HG03139 (cell line): ENCODE results near the gene RNF149.
"Not testable (repeated sequence)": the region's sequence is repeated elsewhere in the genome, so short reads cannot be mapped to it uniquely, and the experiment has no call there.

Experiments
- ATAC-seq: cut with Tn5 transposase; IDR thresholded peaks from one replicate; pipeline ENCODE4 v1.9.1; 2021; ENCODE audit not compliant: unreplicated experiment

RNF149 gene

DNA sequence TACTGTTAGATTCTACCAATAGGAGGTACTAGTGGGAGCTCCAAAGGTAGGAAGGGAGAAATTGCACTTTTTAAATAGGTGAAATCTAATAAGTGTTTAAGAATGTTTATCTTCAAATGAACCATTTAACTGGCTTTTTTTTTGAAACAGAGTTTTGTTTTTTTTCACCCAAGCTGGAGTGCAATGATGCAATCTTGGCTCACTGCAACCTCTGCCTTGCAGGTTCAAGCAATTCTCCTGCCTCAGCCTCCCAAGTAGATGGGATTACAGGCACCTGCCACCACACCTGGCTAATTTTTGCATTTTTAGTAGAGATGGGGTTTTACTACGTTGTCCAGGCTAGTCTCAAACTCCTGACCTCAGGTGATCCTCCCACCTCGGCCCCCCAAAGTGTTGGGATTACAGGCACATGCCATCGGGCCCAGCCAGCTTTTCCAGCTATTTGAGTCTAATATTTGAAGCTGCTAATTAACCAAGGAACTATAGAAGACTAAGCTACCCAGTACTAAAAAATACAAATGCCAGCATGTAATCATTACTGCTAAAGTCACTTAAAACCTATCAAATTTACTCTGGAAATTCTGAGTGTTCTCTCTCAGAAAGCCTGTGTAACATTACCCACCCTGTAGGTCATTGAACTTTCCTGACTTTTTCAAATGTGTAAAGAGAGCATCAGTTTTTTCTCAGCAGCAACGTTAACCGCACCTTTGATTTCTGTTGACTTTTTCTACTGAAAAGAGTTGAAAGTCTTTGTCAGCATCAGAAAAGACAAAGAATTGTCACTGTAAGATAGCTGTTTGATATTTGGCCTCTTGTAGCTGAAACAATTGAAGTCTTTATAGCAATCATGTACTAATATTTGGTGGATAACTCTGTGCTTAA lies 24.6 kb upstream of the RNF149 start:
- ATAC-seq: no peak

DNA sequence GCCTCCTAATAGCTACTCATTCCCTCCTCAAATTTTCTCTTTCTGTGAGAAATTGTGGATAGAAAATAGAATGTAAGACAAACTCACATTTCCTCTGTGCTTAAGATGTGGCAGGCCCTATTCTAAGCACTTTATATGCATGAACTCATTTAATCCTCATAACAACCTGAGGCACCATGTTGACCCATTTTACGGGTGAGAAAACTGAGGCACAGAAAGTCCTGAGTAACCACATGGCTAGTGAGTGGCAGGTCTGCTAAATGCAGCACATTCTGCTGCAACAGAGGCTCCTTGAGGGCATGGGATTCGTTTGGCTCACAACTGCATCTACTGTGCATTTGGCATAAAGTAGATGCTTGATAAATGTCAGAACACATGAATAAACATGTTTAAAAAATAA lies 22.7 kb upstream of the RNF149 start:
- ATAC-seq: no peak

GRCh38 chr2:101330253-101330933 lies 21.9 kb upstream of the RNF149 start:
- ATAC-seq: no peak

DNA sequence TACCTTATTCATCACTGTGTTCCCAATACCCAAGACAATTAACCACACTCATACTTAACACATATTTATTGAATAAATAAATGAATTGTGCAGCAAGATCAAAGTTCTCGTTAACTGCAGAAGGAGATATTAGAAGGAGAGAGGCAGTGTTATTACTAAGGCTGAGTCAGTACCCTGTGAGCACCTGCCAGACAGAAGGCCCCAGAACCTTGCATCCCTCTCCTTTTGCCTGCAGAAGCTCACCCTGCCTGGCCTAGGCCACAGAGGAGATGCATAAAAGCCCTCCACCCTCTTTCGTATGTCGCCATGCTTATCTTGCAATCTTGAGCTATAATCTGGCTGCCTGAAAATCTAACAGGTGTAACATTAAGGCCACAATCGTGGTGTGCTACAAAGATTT lies 20.5 kb upstream of the RNF149 start:
- no peak for ATAC-seq

DNA sequence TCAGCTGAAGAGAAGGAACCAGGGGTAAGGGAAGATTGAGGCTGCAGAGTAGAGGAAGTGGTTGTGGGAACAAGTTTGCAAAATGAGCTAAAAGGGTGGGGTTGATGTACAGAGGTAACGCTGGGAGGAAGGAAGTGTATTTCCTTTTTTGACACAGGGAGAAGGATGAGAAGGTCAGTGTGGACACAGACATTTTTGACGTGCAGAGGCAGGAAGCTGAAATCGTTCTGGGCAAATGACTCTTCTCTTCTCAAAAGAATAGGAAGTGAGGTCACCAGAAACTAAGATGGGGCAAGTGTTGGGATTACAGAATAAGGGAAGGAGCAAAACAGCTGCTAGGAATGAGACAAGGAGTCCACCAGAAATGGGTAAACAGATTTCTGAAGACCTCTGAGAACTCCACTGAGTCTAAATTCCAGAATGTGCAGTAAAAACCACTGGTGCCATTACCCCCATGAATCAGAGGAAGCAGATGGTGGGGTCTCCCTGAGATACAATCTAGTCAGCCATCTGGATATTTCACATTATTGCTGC lies 20.0 kb upstream of the RNF149 start:
- peak; percentile 77 for ATAC-seq

DNA sequence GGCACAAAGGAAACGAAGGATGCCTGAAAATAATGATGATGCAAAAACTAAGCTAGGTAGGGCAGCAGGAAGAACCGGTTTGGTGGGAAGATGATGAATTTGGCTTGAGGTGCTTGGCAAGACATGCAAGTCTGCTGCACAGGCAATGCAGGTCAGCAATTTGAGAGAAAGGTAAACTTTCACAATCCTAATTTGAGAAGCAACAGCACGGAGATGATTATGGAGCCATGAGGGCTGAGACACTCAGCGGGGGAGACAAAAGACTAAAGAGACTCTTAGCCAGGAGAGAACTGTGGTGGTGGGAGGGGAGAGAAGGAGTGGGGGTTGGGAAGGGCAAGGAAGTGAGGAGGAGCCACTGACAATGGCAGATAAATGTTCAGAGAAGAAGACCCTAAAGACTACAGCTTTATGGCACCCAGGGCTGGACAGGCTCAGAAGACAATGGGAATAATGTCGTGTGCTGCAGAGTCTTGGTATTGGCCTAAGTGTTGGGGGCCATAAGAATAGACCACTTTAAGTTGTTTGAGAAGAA lies 19.4 kb upstream of the RNF149 start:
- ATAC-seq: peak; percentile 15

- no peak for ATAC-seq
These were observed 16.9 kb upstream of the RNF149 start for GRCh38 chr2:101325425-101325824.

GRCh38 chr2:101316568-101316967 lies 8.1 kb upstream of the RNF149 start:
- not testable (repeated sequence) for ATAC-seq

DNA sequence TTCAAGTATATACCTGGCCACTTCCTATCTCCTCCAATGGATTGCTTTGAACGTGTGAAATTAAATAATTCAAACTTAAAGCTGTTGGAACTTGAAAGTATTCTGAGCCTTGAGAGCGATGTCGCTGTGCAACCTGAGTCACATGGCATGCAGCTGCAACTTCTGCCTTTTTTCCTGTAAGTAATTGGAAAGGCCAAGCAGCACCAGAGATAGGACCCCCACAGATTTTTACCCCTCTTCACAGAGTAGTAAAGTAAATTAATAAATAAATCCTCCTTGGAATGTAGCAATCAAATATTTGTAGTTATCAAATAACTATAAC lies 3.2 kb upstream of the RNF149 start:
- ATAC-seq: no peak

- no peak for ATAC-seq
These were observed 2.6 kb upstream of the RNF149 start for GRCh38 chr2:101310834-101311695.

DNA sequence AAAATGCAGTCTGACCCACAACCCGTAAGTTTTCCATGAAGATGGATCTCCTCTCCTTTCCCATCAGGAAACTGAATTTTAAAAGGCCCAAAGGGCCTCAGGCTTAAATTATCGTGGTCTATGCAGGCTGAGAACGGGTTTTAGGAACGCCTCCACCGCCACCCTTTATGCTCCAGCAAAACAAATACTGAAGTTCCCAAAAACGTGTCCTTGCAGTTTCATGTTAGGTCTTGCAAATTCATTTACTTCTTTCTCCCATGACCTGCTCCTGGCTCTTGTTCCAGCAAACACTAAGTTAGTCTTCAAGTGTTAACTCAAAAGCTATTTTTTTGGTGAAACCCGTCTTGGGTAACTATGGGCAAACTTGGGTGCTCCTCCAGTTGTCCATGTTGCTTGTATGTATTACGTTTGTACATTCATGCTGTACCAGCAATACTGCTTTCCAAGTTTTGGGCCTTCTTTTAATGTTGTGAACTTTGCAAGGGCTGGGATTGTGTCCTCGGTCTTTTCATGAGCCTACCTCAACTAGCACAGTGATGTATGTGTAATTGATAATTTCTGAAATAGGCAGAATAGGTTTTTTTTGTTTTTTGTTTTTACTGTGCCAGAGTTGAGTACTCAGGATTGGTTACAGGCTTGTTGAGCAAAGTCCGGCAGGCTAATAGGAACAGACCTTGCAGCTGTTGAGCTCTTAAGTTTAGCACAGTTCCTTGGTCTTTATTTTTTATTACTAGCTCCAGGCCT lies 1.8 kb upstream of the RNF149 start:
- no peak for ATAC-seq

DNA sequence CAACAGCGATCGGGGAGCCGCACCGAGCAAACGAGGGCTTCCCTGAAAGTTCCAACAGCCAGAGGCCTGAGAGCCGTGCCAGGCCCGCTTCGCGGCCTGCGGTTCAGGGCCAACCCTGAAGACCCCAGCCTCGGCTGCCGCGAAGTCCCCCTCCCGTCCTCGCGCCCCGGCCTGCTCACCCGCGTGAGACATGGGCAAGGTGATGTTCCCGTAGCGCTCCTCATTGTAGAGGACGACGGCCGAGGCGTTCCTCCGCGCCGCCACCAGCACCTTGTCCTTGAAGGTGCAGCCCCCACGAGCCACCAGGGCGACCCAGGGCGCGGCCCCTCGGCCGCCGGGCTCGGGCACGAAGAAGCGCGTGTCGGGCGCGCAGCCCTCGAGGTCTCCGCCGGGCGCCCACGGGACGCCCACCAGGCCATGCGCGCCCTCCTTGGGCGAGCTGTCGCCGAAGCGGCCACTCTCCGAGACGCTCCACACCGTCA lies 510 bp downstream of the RNF149 start:
- ATAC-seq: peak; percentile 9

- ATAC-seq: no peak
These were observed 998 bp downstream of the RNF149 start for GRCh38 chr2:101307503-101307902.

- ATAC-seq: no peak
These were observed 2.1 kb downstream of the RNF149 start for GRCh38 chr2:101306410-101306809.

GRCh38 chr2:101305492-101306078 lies 2.9 kb downstream of the RNF149 start:
- no peak for ATAC-seq

GRCh38 chr2:101305035-101305434 lies 3.5 kb downstream of the RNF149 start:
- ATAC-seq: no peak

GRCh38 chr2:101303688-101304087 lies 4.8 kb downstream of the RNF149 start:
- no peak for ATAC-seq

GRCh38 chr2:101302016-101302415 lies 6.5 kb downstream of the RNF149 start:
- no peak for ATAC-seq

DNA sequence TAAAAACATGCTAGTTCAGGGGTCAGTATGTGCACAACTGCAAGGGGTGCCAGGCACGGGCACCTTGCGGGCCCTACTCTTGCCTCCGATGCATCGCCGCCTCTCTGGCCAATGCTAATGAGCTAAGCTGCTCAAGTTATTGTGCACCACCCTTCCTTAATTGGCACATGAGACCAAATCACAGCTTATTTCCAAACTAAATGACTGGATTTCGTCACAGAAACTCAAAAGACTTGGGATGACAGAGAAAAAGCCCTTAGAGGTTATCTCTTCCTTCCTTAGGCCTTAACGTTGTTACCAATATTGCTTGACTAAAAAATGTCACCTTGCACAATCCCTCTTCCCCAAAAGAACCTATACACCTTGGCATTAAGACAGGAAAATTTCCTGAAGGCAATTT lies 7.7 kb downstream of the RNF149 start:
- no peak for ATAC-seq

DNA sequence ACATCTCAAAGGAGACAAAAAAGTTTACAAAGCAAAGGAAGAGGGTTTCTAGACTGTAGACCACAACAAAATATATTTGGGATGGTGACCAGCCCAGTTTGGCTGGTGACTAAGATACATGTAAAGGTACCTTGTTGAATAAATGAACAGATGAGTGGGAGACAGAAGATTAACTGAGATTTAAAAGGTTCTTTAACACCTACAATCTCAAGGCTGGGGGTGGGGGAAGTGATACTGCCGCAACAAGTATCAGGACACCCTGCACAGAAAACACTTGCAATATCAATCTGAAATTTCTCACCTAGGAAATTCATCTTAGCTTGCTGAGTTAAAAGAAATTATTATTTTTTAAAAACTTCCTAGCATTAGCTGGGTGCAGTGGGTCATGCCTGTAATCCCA lies 8.3 kb downstream of the RNF149 start:
- no peak for ATAC-seq
